GM15510 (cell line): ENCODE measurements around the gene MTA3.

Experiments
- POLR2A ChIP-seq: IDR thresholded peaks from 3 replicates; pipeline ENCODE4 v1.6.1; 2011; ENCODE audit warnings: borderline replicate concordance; ENCODE audit not compliant: insufficient read length; ENCODE audit errors: extremely low read depth

Gene MTA3

GRCh38 chr2:42802150-42802549 is 233.7 kb downstream of the MTA3 start:
- TF ChIP-seq POLR2A, result no peak

- no peak for TF ChIP-seq POLR2A
Observed at GRCh38 chr2:42804338-42804737, 235.9 kb downstream of the MTA3 start.

- no peak for TF ChIP-seq POLR2A
Observed at GRCh38 chr2:42804891-42805290, 236.5 kb downstream of the MTA3 start.
